Measurements from ENCODE around the gene PSMD2. TPM values are rescaled to one million over a fixed set of nuclear protein-coding genes. Genes with fewer than 3 reads are reported as not detected.

PSMD2 gene
- total RNA-seq, 1 experiment from 2014 or later: 536 TPM

GRCh38 chr3:184291738-184292445 is 7.1 kb upstream of the PSMD2 start:
- H3K27me3 ChIP-seq (ENCODE audit: control insufficient read depth, insufficient read depth, low read length): no peaks in the 10 kb centered on the region
- ChIA-PET POLR2A (no interaction called here), CTCF (no interaction called here)
- in situ Hi-C loops (cut with HindIII; ENCODE audit: low pct_unique_long_range_greater_than_20kb, low sequenced_read_pairs): no loop called here
- no peak overlapping the region for H3K27ac ChIP-seq (ENCODE audit: low read length)
- no peak for DNase-seq (ENCODE audit: low read depth, low spot score)
- no peak overlapping the region for H3K4me3 ChIP-seq (ENCODE audit: low read depth in 2 of 2, low read length in 2 of 2)
- no peaks in the 10 kb centered on the region for H3K9me3 ChIP-seq (ENCODE audit: control insufficient read depth, insufficient read depth, low read depth, low read length)
- no peaks in the 10 kb centered on the region for H3K4me1 ChIP-seq (ENCODE audit: control insufficient read depth, insufficient read depth, low read length)
- no peak for ATAC-seq
- H3K36me3 ChIP-seq (ENCODE audit: control insufficient read depth, insufficient read depth, low read length): no peaks in the 10 kb centered on the region
- intact Hi-C loops (cut with micrococcal nuclease; ENCODE audit: unreplicated experiment): no loop called here
- BruUV-seq (replicated peaks): no TSS peak
- TF ChIP-seq REST (IDR thresholded peaks at IDR 0.05; ENCODE audit: insufficient read depth in 1 of 2, low read depth in 2 of 2, low read length in 1 of 2): no peak
- no peak for TF ChIP-seq CTCF (IDR thresholded peaks at IDR 0.05)
- TF ChIP-seq TCF7L2 (IDR thresholded peaks at IDR 0.05; ENCODE audit: low read depth, low read length): no peak

GRCh38 chr3:184295771-184296170 is 3.3 kb upstream of the PSMD2 start:
- Histone ChIP-seq H3K36me3 (ENCODE audit: control insufficient read depth, insufficient read depth, low read length) (peaks cover 13% of the 10 kb centered on the region), H3K27ac (ENCODE audit: low read length) (no peak overlapping the region), H3K9me3 (ENCODE audit: control insufficient read depth, insufficient read depth, low read depth, low read length) (no peaks in the 10 kb centered on the region), H3K4me1 (ENCODE audit: control insufficient read depth, insufficient read depth, low read length) (peaks cover 7% of the 10 kb centered on the region; the same call in 1 of the 2 replicates), H3K4me3 (ENCODE audit: low read depth in 2 of 2, low read length in 2 of 2) (no peak overlapping the region), H3K27me3 (ENCODE audit: control insufficient read depth, insufficient read depth, low read length) (no peaks in the 10 kb centered on the region)
- TF ChIP-seq REST (IDR thresholded peaks at IDR 0.05; ENCODE audit: insufficient read depth in 1 of 2, low read depth in 2 of 2, low read length in 1 of 2) (no peak), CTCF (IDR thresholded peaks at IDR 0.05) (no peak), TCF7L2 (IDR thresholded peaks at IDR 0.05; ENCODE audit: low read depth, low read length) (no peak), SIN3A (IDR thresholded peaks at IDR 0.05; ENCODE audit: borderline replicate concordance, insufficient read depth, low read depth, low read length) (no peak), POLR2AphosphoS5 (IDR thresholded peaks at IDR 0.05; ENCODE audit: low read depth, low read length) (no peak)
- no peak for DNase-seq (ENCODE audit: low read depth, low spot score)
- intact Hi-C loops (cut with micrococcal nuclease; ENCODE audit: unreplicated experiment): no loop called here
- in situ Hi-C loops (cut with HindIII; ENCODE audit: low pct_unique_long_range_greater_than_20kb, low sequenced_read_pairs): no loop called here
- no peak for ATAC-seq
- no TSS peak for BruUV-seq (replicated peaks)
- ChIA-PET CTCF (no interaction called here), POLR2A (no interaction called here)

Measured in Panc1 (cell line).